HG03460 (cell line): Measurements from ENCODE around the gene PCDHGA10.
"Not testable (repeated sequence)": the region's sequence is repeated elsewhere in the genome, so short reads cannot be mapped to it uniquely, and the experiment has no call there.

ENCODE experiments used
- ATAC-seq: cut with Tn5 transposase; IDR thresholded peaks from one replicate; pipeline ENCODE4 v1.9.1; 2021; ENCODE audit not compliant: unreplicated experiment

The PCDHGA10 gene

DNA sequence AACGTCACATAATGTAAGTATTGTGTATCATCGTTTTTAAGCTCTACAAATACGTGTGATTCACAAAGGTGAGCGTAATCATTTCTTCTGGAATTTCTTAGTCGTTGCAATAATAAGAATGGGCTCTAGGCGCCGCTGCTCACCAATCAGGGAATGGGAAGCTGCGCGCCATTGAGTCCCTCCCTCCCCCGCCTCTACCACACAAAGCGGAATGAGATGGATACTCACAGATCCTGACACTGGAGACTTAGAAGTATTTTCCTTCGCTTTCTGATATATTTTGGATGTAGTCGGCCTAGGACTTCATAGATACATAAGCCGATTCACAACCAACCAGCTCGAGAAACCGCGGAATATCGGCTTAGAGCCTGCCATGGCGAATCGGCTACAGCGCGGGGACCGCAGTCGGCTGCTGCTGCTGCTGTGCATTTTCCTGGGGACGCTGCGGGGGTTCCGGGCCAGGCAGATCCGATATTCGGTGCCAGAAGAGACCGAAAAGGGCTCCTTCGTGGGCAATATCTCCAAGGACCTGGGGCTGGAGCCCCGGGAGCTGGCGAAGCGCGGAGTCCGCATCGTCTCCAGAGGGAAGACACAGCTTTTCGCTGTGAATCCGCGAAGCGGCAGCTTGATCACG, 8.2 kb downstream of the PCDHGA10 start, which contains the start of gene PCDHGA11:
Gene PCDHGA11 (plus strand): TSS at position 197 of the 634 bp plus-strand sequence. CDS start 177 bp downstream, at position 374.
- peak; percentile 50 for ATAC-seq

DNA sequence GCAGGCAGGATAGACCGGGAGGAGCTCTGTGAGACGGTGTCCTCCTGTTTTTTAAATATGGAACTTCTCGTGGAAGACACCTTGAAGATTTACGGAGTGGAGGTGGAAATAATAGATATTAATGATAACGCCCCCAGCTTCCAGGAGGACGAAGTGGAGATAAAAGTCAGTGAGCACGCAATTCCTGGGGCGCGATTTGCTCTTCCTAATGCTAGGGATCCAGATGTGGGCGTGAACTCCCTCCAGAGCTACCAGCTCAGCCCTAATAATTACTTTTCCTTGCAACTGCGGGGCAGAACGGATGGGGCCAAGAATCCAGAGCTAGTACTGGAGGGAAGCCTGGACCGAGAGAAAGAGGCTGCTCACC, 8.7 kb downstream of the PCDHGA10 start:
- ATAC-seq = no peak

DNA sequence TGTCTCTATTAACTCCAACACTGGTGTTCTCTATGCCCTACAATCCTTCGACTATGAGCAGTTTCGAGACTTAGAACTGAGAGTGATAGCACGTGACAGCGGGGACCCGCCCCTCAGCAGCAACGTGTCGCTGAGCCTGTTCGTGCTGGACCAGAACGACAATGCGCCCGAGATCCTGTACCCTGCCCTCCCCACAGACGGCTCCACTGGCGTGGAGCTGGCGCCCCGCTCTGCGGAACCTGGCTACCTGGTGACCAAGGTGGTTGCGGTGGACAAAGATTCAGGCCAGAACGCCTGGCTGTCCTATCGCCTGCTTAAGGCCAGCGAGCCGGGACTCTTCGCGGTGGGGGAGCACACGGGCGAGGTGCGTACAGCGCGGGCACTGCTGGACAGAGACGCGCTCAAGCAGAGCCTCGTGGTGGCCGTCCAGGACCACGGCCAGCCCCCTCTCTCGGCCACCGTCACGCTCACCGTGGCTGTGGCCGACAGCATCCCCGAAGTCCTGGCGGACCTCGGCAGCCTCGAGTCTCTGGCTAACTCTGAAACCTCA, 10.0 kb downstream of the PCDHGA10 start:
- ATAC-seq = no peak

DNA sequence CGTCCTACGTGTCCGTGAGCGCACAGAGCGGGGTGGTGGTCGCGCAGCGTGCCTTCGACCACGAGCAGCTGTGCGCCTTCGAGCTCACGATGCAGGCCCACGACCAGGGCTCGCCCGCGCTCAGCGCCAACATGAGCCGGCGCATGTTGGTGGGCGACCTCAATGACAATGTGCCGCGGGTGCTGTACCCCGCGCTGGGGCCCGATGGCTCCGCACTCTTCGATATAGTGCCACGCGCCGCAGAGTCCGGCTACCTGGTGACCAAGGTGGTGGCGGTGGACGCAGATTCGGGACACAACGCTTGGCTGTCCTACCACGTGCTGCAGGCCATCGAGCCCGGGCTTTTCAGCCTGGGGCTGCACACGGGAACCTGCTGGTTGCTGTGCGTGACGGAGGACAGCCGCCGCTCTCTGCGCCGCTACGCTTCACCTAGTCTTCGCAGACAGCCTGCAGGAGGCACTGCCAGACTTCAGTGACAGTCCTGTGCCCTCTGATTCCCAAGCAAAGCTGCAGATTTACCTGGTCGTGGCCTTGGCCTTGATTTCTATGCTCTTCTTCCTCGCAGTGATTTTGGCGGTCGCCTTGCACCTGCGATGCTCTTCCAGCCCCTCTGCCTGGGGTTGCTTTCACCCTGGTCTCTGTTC, 15.1 kb downstream of the PCDHGA10 start:
- no peak for ATAC-seq

DNA sequence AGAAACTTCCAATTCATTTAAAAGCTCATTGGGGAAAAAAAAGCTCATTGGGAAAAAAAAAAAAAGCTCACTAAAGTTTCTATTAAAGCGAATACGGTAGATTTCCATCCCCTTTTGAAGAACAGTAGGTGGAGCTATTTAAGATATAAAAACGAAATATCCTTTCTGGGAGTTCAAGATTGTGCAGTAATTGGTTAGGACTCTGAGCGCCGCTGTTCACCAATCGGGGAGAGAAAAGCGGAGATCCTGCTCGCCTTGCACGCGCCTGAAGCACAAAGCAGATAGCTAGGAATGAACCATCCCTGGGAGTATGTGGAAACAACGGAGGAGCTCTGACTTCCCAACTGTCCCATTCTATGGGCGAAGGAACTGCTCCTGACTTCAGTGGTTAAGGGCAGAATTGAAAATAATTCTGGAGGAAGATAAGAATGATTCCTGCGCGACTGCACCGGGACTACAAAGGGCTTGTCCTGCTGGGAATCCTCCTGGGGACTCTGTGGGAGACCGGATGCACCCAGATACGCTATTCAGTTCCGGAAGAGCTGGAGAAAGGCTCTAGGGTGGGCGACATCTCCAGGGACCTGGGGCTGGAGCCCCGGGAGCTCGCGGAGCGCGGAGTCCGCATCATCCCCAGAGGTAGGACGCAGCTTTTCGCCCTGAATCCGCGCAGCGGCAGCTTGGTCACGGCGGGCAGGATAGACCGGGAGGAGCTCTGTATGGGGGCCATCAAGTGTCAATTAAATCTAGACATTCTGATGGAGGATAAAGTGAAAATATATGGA, 17.7 kb downstream of the PCDHGA10 start, which contains the start of gene PCDHGA12:
Gene PCDHGA12 (plus strand): TSS at position 176 of the 782 bp plus-strand sequence. CDS start 253 bp downstream, at position 429.
- ATAC-seq = peak; percentile 52

DNA sequence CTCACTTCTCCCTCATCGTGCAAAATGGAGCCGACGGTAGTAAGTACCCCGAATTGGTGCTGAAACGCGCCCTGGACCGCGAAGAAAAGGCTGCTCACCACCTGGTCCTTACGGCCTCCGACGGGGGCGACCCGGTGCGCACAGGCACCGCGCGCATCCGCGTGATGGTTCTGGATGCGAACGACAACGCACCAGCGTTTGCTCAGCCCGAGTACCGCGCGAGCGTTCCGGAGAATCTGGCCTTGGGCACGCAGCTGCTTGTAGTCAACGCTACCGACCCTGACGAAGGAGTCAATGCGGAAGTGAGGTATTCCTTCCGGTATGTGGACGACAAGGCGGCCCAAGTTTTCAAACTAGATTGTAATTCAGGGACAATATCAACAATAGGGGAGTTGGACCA, 18.5 kb downstream of the PCDHGA10 start:
- ATAC-seq = no peak

DNA sequence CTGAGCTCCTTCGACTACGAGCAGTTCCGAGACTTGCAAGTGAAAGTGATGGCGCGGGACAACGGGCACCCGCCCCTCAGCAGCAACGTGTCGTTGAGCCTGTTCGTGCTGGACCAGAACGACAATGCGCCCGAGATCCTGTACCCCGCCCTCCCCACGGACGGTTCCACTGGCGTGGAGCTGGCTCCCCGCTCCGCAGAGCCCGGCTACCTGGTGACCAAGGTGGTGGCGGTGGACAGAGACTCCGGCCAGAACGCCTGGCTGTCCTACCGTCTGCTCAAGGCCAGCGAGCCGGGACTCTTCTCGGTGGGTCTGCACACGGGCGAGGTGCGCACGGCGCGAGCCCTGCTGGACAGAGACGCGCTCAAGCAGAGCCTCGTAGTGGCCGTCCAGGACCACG, 19.5 kb downstream of the PCDHGA10 start:
- not testable (repeated sequence) for ATAC-seq

DNA sequence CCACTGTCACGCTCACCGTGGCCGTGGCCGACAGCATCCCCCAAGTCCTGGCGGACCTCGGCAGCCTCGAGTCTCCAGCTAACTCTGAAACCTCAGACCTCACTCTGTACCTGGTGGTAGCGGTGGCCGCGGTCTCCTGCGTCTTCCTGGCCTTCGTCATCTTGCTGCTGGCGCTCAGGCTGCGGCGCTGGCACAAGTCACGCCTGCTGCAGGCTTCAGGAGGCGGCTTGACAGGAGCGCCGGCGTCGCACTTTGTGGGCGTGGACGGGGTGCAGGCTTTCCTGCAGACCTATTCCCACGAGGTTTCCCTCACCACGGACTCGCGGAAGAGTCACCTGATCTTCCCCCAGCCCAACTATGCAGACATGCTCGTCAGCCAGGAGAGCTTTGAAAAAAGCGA, 19.9 kb downstream of the PCDHGA10 start:
- not testable (repeated sequence) for ATAC-seq

DNA sequence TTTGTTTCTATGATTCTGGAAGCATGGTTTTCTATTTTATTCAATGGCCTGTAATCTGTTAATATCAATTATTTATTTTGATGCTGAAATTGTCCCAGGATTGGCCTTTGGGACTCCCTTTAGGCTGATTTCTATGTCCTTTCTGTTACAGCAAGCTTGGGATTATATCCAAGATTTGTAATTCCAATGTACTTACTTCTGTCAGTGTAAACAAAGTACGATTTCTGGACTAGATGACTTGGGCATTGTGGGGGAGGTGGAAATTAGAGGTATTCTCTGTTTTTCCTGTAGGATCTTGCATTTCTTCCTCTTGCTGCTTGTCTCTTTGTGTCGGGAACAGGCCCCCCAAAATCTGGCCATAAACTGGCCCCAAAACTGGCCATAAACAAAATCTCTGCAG, 21.2 kb downstream of the PCDHGA10 start:
- no peak for ATAC-seq

DNA sequence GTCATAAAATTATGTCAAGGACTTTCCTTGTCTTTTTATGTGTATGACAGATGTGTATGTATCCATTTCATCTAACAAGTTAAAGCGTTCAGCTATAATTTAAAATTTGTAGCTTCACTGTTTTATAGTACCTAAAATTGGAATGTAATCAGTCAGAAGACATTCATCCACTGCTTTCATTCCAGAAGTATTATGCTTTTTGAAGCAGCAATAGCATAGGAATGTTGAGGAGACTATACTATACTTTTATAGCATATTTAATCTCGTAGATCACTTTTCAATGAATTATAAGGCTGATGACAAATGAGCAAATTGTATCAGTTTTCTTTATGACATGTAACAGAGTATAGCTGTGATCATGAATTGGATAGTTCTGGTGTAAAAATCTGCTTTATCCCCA, 24.4 kb downstream of the PCDHGA10 start:
- ATAC-seq = no peak

DNA sequence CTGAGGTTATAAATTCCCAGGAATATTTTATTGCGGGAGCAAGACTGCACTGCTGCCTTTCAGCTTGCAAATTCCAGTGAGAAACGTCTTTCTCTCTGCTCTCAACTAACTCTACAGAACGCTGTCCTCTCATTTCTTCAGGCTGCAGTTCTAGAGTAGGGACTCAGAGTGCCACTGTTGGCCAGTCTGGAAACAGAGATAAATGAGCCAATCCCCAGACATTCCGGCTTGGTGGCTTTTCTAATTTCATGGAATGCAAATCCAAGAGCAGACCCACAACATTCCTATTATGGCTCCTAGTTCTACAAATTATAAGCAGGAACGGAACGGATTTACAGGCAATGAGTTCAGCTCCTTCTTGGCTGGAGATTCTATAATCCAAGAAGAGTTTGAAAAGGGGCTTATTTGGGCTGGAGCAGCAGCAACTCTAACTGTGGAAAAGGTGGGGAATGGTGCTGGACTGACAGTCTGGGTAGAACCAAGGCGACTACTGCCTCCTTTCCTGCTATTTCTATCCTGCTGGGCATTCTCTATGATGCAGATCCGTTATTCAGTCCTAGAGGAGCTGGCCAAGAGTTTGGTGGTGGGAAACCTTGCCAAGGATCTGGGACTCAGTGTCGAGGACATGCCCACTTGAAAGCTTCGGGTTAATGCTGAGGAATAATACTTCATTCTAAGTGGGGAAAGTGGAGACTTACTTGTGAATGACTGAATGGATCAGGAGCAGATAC, 26.8 kb downstream of the PCDHGA10 start:
- no peak for ATAC-seq

DNA sequence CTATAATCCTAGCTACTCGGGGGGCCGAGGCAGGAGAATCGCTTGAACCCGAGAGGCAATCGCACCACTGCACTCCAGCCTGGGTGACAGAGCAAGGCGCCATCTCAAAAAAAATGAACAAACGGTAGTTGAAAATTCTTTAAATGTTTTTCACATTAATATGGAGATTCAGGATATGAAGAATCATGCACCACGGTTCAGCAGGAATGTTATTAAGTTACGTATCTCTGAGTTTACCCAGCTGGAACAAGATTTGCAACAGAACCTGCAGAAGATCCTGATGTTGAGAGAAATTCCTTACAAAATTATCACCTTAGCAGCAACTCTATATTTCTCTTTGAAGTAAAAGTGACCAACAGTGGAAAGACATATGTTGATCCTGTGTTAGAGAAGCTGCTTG, 27.6 kb downstream of the PCDHGA10 start:
- ATAC-seq = no peak

DNA sequence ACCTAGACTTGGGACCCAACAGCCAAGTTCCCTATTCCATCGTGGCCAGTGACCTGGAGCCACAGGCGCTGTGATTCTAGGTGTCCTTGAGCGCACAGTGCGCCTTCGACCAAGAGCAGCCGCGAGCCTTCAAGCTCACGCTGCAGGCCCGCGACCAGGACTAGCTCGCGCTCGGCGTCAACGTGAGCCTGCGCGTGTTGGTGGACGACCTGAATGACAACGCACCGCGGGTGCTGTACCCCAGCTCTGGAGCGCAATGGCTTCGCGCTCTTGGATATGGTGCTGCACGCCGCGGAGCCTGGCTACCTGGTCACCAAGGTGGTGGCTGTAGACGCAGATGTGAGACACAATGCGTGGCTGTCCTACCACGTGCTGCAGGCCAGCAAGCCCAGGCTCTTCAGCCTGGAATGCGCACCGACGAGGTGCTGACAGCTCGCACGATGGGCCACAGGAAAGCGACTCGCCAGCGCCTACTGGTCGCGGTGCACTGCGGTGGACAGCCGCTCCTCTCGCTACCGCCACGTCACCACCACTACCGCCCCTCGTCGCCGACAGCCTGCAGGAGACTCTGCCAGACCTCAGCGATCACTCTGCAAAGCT, 28.9 kb downstream of the PCDHGA10 start:
- no peak for ATAC-seq

DNA sequence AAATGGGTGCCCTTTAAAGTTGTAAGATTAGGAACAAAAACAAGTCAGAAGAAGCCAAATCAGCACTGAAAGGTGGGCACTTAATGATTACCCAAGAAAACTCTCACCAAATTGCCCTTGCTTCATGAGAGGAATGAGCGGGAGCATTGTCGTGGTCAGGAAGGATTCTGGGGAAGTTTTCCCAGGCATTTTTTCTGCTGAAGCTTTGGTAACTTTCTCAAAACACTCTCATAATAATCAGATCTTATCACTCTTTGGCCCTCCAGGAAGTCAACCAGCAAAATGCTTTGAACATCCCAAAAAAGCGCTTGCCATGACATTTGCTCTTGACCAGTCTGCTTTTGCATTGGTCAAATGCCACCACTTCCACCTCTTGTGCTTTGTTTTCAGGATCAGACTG, 52.6 kb downstream of the PCDHGA10 start:
- ATAC-seq = no peak
